Erythroblast (primary cell): Measurements from ENCODE around the gene SLC2A14.
"Not testable (repeated sequence)": the region's sequence is repeated elsewhere in the genome, so short reads cannot be mapped to it uniquely, and the experiment has no call there.

Experiments used
- DNase-seq, 2 experiments: peaks; one replicate each; lab custom pipeline; 2025; lab: John Stamatoyannopoulos, UW
- GATA1 ChIP-seq: IDR thresholded peaks from 2 replicates; pipeline ENCODE4 v1.6.1; 2011; ENCODE audit warnings: low read depth, mild to moderate bottlenecking, control low read depth, low read length, moderate library complexity
- POLR2A ChIP-seq: IDR thresholded peaks from 2 replicates; pipeline ENCODE4 v1.6.1; 2011; ENCODE audit warnings: mild to moderate bottlenecking, low read length

SLC2A14 gene

GRCh38 chr12:7892186-7892980, 19.7 kb upstream of the SLC2A14 start:
- TF ChIP-seq GATA1: no peak
- no peak for DNase-seq

GRCh38 chr12:7884689-7885088, 12.0 kb upstream of the SLC2A14 start:
- no peak for DNase-seq
- no peak for TF ChIP-seq GATA1
- TF ChIP-seq POLR2A: no peak

GRCh38 chr12:7881736-7882120, 9.0 kb upstream of the SLC2A14 start:
- DNase-seq: not testable (repeated sequence)

GRCh38 chr12:7880952-7881735, 8.4 kb upstream of the SLC2A14 start:
- not testable (repeated sequence) for DNase-seq

- DNase-seq: no peak
- no peak for TF ChIP-seq GATA1
- TF ChIP-seq POLR2A: no peak
Measured at GRCh38 chr12:7879246-7879645, 6.5 kb upstream of the SLC2A14 start.

GRCh38 chr12:7877420-7877819, 4.7 kb upstream of the SLC2A14 start:
- no peak for TF ChIP-seq POLR2A
- no peak for TF ChIP-seq GATA1
- no peak for DNase-seq

GRCh38 chr12:7870335-7870734, 2.4 kb downstream of the SLC2A14 start:
- DNase-seq: peak in 1 of 2 experiments; percentile 24
- no peak for TF ChIP-seq GATA1
- no peak for TF ChIP-seq POLR2A

GRCh38 chr12:7869137-7869536, 3.6 kb downstream of the SLC2A14 start:
- TF ChIP-seq GATA1 (no peak), POLR2A (no peak)
- DNase-seq: peak; percentile 41 to 55

- DNase-seq: no peak
- TF ChIP-seq POLR2A (no peak), GATA1 (no peak)
Measured at GRCh38 chr12:7868391-7868790, 4.3 kb downstream of the SLC2A14 start.

- TF ChIP-seq GATA1 (peak; percentile 20), POLR2A (no peak)
- peak; percentile 59 to 77 for DNase-seq
Measured at GRCh38 chr12:7864601-7865150, 8.0 kb downstream of the SLC2A14 start.

- DNase-seq: peak in 1 of 2 experiments; percentile 34
Measured at GRCh38 chr12:7862814-7863348, 9.8 kb downstream of the SLC2A14 start.

- DNase-seq: not testable (repeated sequence)
Measured at GRCh38 chr12:7862301-7862700, 10.4 kb downstream of the SLC2A14 start.

GRCh38 chr12:7859552-7859951, 13.2 kb downstream of the SLC2A14 start:
- TF ChIP-seq GATA1 (no peak), POLR2A (no peak)
- no peak for DNase-seq

- peak in 1 of 2 experiments; percentile 25 for DNase-seq
- TF ChIP-seq GATA1: no peak
Measured at GRCh38 chr12:7857971-7858370, 14.7 kb downstream of the SLC2A14 start.
